Measurements from ENCODE around the gene EMCN. TPM values are rescaled to one million over a fixed set of nuclear protein-coding genes. Genes with fewer than 3 reads are reported as not detected.

EMCN gene
- polyA plus RNA-seq, result 3.4 TPM in 1 of 2 replicates, not detected in the other

GRCh38 chr4:100517864-100518341 lies at the start of gene EMCN:
Gene EMCN (minus strand): TSS chr4:100518022. CDS start chr4:100517914, 108 bp downstream.

Measured in Purkinje cell (primary cell).